ENCODE measurements around the gene GPR157.
A peak's percentile ranks its signal among the peaks of the same experiment; 100 is the strongest.
"Not testable (repeated sequence)": the region's sequence is repeated elsewhere in the genome, so short reads cannot be mapped to it uniquely, and the experiment has no call there.

Gene GPR157

DNA sequence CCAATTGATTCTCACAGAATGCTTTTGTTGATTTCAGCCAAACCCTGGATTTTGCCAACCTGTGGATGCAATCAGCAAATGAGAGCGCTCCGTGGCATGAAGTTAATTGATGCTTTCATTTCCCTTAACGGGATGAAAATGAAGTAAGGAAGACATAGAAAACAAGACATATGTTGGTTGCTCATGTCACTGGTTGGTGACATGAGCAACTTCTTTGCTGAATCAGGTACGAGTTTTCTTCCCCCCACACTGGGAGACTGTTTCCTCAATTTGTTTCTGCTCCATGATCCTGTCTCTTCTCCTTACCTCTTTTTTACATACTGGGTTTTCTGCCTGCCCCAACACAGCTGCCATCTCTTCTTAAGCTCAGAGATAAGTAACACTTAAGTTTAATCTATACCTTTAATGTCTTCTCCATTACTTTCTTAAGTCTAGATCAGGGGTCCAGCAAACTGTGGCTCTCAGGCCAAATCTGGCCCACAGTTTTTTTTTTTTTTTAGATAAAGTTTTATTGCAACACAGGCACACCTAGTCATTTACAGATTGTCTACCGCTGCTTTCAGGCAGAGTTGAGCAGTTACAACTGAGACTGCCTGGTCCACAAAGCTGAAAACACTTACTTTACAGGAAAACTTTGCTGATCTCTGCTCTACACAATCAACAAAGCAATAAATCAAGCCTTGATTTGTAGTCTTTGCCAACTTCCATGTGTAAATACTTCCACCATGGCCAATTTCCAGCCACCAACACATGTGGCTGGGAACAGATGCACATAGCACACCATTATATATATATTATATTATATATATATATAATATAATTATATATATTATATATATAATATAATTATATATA, 13.3 kb downstream of the GPR157 start:
- no peak for DNase-seq

- DNase-seq = no peak
Measured at GRCh38 chr1:9112961-9113880, 15.7 kb downstream of the GPR157 start.

DNA sequence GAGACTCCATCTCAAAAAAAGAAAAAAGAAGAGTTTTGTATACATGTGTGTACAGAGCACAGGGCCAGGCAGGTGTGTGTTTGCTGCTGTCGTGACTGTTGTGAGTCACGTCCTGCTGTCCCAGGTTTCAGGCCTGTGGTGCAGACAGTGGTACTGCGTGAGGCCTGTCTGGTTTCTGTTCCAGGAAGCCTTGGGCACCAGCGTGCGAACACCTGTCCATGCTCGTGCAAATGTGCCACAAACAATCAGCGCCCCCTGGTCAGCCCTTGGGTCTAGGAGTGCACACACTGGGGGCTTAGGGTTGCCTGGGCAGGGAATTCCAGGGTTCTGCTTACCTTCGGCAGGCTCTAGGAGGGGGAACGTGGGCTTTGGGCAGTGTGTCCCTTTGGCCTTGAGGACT, 16.9 kb downstream of the GPR157 start:
- no peak for DNase-seq

GRCh38 chr1:9111357-9111691, 17.6 kb downstream of the GPR157 start:
- no peak for DNase-seq

DNA sequence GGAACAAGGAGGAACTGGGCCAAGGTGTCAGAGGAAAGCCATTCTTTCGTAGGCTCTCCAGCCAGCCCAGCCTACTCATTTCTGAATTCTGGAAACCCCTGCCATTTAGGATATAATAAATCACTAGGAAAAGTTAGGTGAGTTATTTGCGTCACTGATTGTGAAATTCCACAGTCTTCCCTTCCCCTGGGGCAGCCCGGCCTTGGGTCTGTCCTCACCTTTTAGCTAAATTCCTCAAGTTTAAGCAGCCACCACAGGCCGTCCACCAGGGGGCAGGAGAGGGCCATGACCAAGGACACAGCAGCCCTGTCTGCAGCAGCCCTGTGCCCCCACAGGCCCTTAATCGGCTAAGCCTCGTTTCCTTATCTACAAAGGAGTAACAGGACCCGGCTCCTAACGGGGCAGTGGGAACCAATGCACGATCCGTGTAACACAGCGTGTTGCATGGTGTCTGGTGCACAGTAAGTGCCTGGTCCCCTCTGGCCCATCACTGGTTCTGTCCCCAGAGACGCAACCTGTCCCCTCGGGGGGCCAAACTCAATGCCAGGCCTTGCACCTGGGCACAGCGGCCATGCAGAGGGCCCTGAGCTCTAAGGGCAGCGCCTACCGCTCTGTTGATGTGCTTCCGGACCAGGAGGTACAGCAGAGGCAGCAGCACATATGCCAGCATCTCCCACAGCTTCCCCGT, 18.1 kb downstream of the GPR157 start:
- DNase-seq = peak; percentile 85

- DNase-seq = no peak
Measured at GRCh38 chr1:9108056-9108665, 20.7 kb downstream of the GPR157 start.

DNA sequence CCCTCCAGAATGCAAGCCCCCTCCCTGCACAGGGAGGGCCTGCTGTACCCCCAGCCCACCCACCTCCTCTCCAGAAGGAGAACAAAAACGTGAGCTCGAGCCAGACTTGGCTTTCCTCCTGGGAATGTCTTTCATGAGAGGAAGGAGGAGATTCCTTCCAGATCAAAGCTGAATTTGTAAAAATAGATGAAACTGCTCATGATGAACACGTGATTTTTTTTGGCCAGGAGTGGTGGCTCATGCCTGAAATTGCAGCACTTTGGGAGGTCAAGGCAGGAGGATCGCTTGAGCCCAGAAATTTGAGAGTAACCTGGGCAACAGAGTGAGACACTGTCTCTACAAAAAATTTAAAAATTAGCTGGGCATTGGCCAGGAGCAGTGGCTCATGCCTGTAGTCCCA, 21.8 kb downstream of the GPR157 start:
- DNase-seq = no peak

GRCh38 chr1:9106286-9106685, 22.6 kb downstream of the GPR157 start:
- DNase-seq = no peak

DNA sequence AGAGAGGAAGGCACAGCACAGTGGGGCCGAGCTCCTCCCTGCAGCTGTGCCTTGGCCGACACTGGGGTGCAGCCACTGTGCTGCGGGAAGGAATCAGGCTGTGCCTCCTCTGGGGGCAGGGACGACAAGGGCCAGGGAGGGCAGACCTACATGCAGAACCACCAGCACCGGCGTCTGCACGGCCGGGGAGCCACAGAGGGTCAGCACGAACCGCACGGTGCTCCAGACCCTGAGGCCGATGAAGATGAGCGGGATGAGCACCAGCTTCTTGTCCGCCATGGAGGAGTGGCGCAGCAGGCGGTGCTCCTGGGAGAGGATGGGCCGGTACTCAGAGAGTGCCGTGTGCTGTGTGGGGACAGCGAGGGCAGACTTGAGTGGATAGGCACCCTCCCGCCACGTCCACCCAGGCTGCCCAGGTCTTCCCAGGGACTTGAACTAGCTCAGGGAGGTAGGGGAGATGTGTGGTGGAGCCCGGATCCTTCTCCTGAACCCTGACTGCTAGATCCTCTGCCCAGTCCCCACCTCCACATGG, 23.5 kb downstream of the GPR157 start:
- no peak for DNase-seq

DNA sequence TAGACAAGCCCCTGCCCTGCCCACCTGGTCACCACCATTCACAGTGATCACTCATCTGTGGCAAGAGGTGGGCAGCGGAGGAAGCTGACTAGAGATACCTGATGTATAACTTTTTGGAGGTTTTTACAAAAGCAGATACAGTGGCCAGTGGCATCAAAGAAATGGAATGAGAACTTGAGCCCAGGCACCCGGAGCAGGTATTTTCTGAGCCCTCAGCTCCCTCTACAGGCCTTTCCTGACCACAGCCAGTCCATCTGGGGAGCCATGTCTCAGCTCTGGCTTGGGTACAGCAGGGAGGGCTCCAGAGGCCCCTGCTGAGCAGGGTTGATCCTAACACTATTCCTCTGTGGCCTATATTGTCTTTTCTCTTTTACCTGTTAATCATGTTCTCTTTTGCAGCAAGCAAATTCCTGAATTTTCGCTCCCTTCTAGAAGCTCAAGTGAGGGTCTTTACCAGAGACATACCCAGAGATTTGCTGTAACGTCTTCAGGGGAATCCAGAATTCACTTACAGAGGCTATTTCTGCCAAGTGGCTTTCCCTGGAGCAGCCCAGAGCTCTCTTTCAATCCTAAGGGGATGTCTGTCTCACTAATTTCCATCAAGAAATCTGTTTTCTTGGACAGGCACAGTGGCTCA, 27.3 kb downstream of the GPR157 start:
- no peak for DNase-seq

- no peak for DNase-seq
Measured at GRCh38 chr1:9100471-9101043, 28.3 kb downstream of the GPR157 start.

- no peak for DNase-seq
Measured at GRCh38 chr1:9099555-9099954, 29.3 kb downstream of the GPR157 start.

DNA sequence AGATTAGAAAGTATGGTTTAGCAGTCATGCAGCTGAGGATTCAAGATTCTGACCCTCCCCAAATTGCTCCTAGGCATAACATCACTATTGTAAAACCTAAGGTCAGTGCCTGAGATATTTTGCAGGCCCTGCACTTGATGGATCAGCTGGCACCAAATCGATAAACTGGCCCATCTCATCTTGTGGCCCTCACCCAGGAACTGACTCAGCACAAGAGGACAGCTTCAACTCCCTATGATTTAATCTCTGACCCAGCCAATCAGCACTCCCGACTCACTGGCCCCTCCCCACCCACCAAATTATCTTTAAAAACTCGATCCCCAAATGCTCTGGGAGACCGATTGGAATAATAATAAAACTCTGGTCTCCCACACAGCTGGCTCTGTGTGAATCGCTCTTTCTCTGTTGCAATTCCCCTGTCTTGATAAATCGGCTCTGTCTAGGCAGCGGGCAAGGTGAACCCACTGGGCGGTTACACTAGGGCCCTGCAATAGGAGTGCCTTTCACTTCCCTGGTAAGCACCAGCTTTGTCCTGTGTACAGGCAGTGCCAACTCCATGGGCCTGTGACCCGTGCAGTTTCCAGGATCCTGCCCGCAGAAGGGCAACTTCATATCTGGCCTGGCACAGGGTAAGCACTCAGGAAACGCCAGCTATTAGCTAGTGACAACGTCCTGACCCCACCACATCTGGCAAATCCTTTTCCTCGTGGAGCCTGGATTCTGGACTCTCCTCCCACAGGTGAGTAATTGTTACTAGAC, 30.8 kb downstream of the GPR157 start:
- DNase-seq = no peak

GRCh38 chr1:9095818-9096217, 33.1 kb downstream of the GPR157 start:
- DNase-seq = no peak

GRCh38 chr1:9093996-9094595, 34.8 kb downstream of the GPR157 start:
- not testable (repeated sequence) for DNase-seq

DNA sequence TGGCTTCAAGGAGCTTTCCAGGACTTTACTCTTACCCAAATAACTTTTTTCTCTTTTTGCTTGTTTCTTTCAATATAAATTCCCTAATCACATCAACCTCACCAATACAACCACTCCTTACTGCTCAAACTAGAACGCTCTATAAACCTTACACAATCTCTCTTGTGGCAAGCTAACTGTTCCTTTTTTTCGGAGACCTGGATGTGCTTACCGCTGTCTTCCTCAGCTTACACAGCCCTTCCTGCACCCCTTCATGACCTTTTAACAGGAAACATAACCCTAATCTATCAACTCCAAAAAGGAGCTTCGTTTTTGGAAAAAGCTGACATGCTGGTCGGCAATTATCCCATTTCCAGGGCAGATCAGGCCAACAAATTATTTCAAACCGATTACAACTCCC, 35.3 kb downstream of the GPR157 start:
- DNase-seq = no peak

GRCh38 chr1:9093091-9093490, 35.8 kb downstream of the GPR157 start:
- no peak for DNase-seq

GRCh38 chr1:9088807-9089206, 40.1 kb downstream of the GPR157 start:
- no peak for DNase-seq

- DNase-seq = no peak
Measured at GRCh38 chr1:9087411-9088125, 41.3 kb downstream of the GPR157 start.

- DNase-seq = no peak
Measured at GRCh38 chr1:9086796-9087195, 42.1 kb downstream of the GPR157 start.

Data from T-helper 9 cell (primary cell).